MM.1S (cell line): ENCODE data around the gene DRP2.
A peak's percentile ranks its signal among the peaks of the same experiment; 100 is the strongest.

ENCODE experiments used
- DNase-seq: peaks from one replicate; pipeline ENCODE4 v3.0.0-alpha.2; 2015
- H2AFZ ChIP-seq: fragments of 300-600 bp; sonication (generic); 2 replicates; pipeline ENCODE4 v1.6.0; 2016; ENCODE audit warnings: antibody characterized with exemption, low read length
- H3F3A ChIP-seq: fragments of 300-600 bp; sonication (generic); 2 replicates; pipeline ENCODE4 v1.6.1; 2016; ENCODE audit warnings: mild to moderate bottlenecking, antibody characterized with exemption, low read length, moderate library complexity, mixed read lengths; ENCODE audit not compliant: insufficient read depth
- H3K27ac ChIP-seq: fragments of 300-600 bp; sonication (generic); 2 replicates; pipeline ENCODE4 v1.5.1; 2016; ENCODE audit warnings: mild to moderate bottlenecking, low read length
- H3K27me3 ChIP-seq: fragments of 300-600 bp; sonication (generic); replicated peaks from 2 replicates; pipeline ENCODE4 v1.6.0; 2016; ENCODE audit warnings: low read length; ENCODE audit not compliant: insufficient read depth
- H3K36me3 ChIP-seq: fragments of 300-600 bp; sonication (generic); replicated peaks from 2 replicates; pipeline ENCODE4 v1.6.1; 2016; ENCODE audit warnings: mild to moderate bottlenecking, low read length, mixed read lengths; ENCODE audit not compliant: insufficient read depth
- H3K4me1 ChIP-seq: fragments of 300-600 bp; sonication (generic); 2 replicates; pipeline ENCODE4 v1.6.1; 2016; ENCODE audit warnings: low read length, mixed read lengths
- H3K4me2 ChIP-seq: fragments of 300-600 bp; sonication (generic); 2 replicates; pipeline ENCODE4 v1.6.0; 2016; ENCODE audit warnings: low read depth, low read length
- H3K4me3 ChIP-seq: fragments of 300-600 bp; sonication (generic); 2 replicates; pipeline ENCODE4 v1.5.1; 2016; ENCODE audit warnings: low read length, mixed read lengths
- H3K79me2 ChIP-seq: fragments of 300-600 bp; sonication (generic); 2 replicates; pipeline ENCODE4 v1.6.1; 2016; ENCODE audit warnings: mixed run types, low read length, mixed read lengths
- H3K9ac ChIP-seq: fragments of 300-600 bp; sonication (generic); 2 replicates; pipeline ENCODE4 v1.6.1; 2016; ENCODE audit warnings: low read length, mixed read lengths
- H3K9me2 ChIP-seq: fragments of 300-600 bp; sonication (generic); replicated peaks from 2 replicates; pipeline ENCODE4 v1.6.1; 2016; ENCODE audit warnings: mild to moderate bottlenecking, low read length, mixed read lengths; ENCODE audit not compliant: insufficient read depth
- H3K9me3 ChIP-seq: fragments of 300-600 bp; sonication (generic); replicated peaks from 2 replicates; pipeline ENCODE4 v1.6.1; 2016; ENCODE audit warnings: mild to moderate bottlenecking, low read length, mixed read lengths; ENCODE audit not compliant: insufficient read depth
- H4K20me1 ChIP-seq: fragments of 300-600 bp; sonication (generic); 2 replicates; pipeline ENCODE4 v1.6.1; 2016; ENCODE audit warnings: mild to moderate bottlenecking, low read length, moderate library complexity, mixed read lengths; ENCODE audit not compliant: insufficient read depth
- CTCF ChIP-seq: fragments of 300-600 bp; sonication (generic); IDR thresholded peaks from 2 replicates; pipeline ENCODE4 v1.5.1; 2016; ENCODE audit warnings: antibody characterized with exemption, low read length, mixed read lengths
- EZH2 ChIP-seq: fragments of 300-600 bp; sonication (generic); optimal IDR thresholded peaks from 2 replicates; pipeline ENCODE3; 2017; ENCODE audit warnings: low read depth, mild to moderate bottlenecking, antibody characterized with exemption, low read length, mixed read lengths
- EZH2phosphoT487 ChIP-seq: fragments of 300-600 bp; sonication (generic); IDR thresholded peaks from 2 replicates; pipeline ENCODE4 v1.6.1; 2018; ENCODE audit warnings: antibody characterized with exemption, low read length

DRP2 gene

DNA sequence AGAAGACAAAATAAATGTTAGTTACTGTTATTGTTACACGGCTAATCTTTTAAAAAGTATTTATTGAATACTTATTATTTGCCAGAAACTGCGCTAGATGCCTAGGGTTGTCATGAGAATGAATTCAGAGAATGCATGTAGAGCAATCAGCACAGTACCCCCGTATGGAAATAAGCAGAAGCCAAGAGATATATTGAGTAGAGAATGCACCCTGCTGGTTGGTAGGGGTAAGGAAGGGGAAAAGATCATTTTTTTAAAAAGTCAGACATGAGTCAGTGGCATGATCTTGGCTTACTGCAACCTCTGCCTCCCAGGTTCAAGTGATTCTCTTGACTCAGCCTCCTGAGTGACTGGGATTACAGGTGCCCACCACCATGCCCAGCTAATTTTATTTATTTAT is 13.1 kb upstream of the DRP2 start:
- Histone ChIP-seq H3K9me3 (no peaks in the 10 kb centered on the region), H3K9ac (no peak overlapping the region), H4K20me1 (no peaks in the 10 kb centered on the region), H3K4me3 (no peak overlapping the region), H2AFZ (no peak overlapping the region), H3K27me3 (no peaks in the 10 kb centered on the region), H3K9me2 (no peaks in the 10 kb centered on the region), H3K79me2 (no peaks in the 10 kb centered on the region), H3K4me2 (no peak overlapping the region), H3K36me3 (no peaks in the 10 kb centered on the region), H3K27ac (no peak overlapping the region), H3K4me1 (peaks cover 10% of the 10 kb centered on the region; the same call in 1 of the 2 replicates), H3F3A (no peaks in the 10 kb centered on the region)
- peak; percentile 11 for DNase-seq
- peak; percentile 35 for TF ChIP-seq CTCF
- TF ChIP-seq EZH2, result no peak
- TF ChIP-seq EZH2phosphoT487, result no peak

DNA sequence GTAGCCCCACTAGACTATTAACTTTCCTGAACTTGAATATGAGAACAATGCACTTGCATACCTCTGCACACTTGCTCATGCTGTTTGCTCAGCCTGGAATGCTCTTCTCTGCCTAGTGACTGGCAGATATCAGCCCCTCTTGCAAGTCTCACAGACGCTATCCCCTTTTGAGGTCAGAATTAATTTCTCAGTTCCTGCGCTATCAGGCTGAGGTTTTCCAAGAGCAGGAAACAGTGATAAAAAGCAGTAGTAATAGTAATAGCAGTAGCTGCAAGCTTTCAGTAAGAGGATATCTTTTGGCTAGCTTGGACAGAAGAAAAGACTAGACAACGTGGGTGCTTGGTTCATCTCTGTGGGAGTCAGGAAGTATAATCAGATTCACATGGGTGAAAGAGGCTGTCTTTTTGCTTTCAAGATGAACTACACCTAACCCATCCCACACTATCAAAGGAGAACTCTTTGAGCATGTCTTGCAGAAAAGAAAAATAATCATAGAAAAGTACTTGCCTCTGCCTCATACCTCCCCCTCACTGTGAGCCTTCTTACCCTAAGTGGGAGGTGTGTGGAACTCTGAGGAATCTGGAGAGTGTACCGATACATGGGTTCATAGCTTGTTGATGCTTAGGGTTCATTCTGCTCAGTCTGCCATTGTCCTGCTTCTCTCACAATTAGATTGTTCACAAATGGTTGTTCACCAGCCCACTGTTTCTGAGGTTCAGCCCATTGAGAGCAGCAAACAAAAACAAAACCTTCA is 11.3 kb upstream of the DRP2 start:
- no peaks in the 10 kb centered on the region for H3K9me2 ChIP-seq
- no peak for DNase-seq
- H3K36me3 ChIP-seq, result no peaks in the 10 kb centered on the region
- H3K9ac ChIP-seq, result no peak overlapping the region
- no peak overlapping the region for H3K4me3 ChIP-seq
- TF ChIP-seq EZH2phosphoT487 (no peak), CTCF (no peak), EZH2 (no peak)
- peaks cover 10% of the 10 kb centered on the region; the same call in 1 of the 2 replicates for H3K4me1 ChIP-seq
- H3K9me3 ChIP-seq, result no peaks in the 10 kb centered on the region
- no peak overlapping the region for H3K4me2 ChIP-seq
- H3K27ac ChIP-seq, result no peak overlapping the region
- H2AFZ ChIP-seq, result no peak overlapping the region
- no peaks in the 10 kb centered on the region for H4K20me1 ChIP-seq
- H3F3A ChIP-seq, result no peaks in the 10 kb centered on the region
- no peaks in the 10 kb centered on the region for H3K27me3 ChIP-seq
- H3K79me2 ChIP-seq, result no peaks in the 10 kb centered on the region

DNA sequence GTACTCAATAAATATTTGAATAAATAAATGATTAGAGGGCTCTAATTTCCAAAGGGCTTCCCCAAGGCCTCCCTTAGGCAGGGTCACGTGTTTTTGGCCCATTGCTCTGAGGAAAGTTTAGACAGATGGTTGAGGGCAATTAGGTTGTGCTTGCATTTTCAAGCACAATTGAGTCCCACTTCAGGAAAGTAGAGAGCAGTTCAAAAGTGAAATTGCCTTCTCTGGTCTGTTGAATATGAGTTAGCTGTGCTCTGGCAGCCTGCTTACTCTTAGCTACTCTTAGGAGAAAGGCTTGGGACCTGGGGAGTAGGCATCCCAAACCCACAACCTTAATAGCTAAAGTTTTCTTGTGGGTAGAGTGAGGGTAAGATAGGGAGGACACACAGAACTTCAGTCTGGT is 9.0 kb upstream of the DRP2 start:
- H3K9me3 ChIP-seq, result no peaks in the 10 kb centered on the region
- H3K4me2 ChIP-seq, result no peak overlapping the region
- no peaks in the 10 kb centered on the region for H3K9me2 ChIP-seq
- no peaks in the 10 kb centered on the region for H3K79me2 ChIP-seq
- no peaks in the 10 kb centered on the region for H4K20me1 ChIP-seq
- no peak overlapping the region for H2AFZ ChIP-seq
- no peak overlapping the region for H3K27ac ChIP-seq
- H3K4me3 ChIP-seq, result no peak overlapping the region
- H3K4me1 ChIP-seq, result no peaks in the 10 kb centered on the region
- no peaks in the 10 kb centered on the region for H3K27me3 ChIP-seq
- no peaks in the 10 kb centered on the region for H3F3A ChIP-seq
- DNase-seq, result no peak
- H3K36me3 ChIP-seq, result no peaks in the 10 kb centered on the region
- TF ChIP-seq EZH2phosphoT487 (no peak), CTCF (no peak), EZH2 (no peak)
- no peak overlapping the region for H3K9ac ChIP-seq
